Keratinocyte (primary cell): ENCODE results near the gene GPR183. TPM values are rescaled to one million over a fixed set of nuclear protein-coding genes. Genes with fewer than 3 reads are reported as not detected.
A peak's percentile ranks its signal among the peaks of the same experiment; 100 is the strongest.

Source experiments
- DNase-seq: peaks from one replicate; pipeline ENCODE4 v3.0.0-alpha.2; 2011; ENCODE audit warnings: low read depth, missing footprints, low spot score
- FAIRE-seq: peaks from 2 replicates; lab custom pipeline; 2011; peaks lifted over from hg19 to GRCh38; lab: Jason Lieb, UNC
- H2AFZ ChIP-seq: 2 replicates; pipeline ENCODE4 v1.6.0; 2012; ENCODE audit warnings: low read length, control low read depth, inconsistent platforms; ENCODE audit not compliant: control insufficient read depth
- H3K27ac ChIP-seq: 2 replicates; pipeline ENCODE4 v1.5.1; 2011; ENCODE audit warnings: low read length; ENCODE audit not compliant: control insufficient read depth, insufficient read depth
- H3K27me3 ChIP-seq: 3 replicates; pipeline ENCODE4 v1.6.0; 2011; ENCODE audit warnings: low read length; ENCODE audit not compliant: control insufficient read depth, insufficient read depth; ENCODE audit errors: extremely low read depth
- H3K36me3 ChIP-seq, 2 experiments: 2 replicates in 1 of 2; 3 replicates in 1 of 2; pipeline ENCODE4 v1.5.1; 2011; ENCODE audit warnings: low read length in 2 of 2, mild to moderate bottlenecking in 1 of 2; ENCODE audit not compliant: control insufficient read depth in 2 of 2, insufficient read depth in 2 of 2; ENCODE audit errors: extremely low read depth in 1 of 2
- H3K4me1 ChIP-seq: 3 replicates; pipeline ENCODE4 v1.5.1; 2011; ENCODE audit warnings: low read length; ENCODE audit not compliant: control insufficient read depth, insufficient read depth; ENCODE audit errors: extremely low read depth
- H3K4me2 ChIP-seq: 3 replicates; pipeline ENCODE4 v1.6.0; 2011; ENCODE audit warnings: low read depth, low read length; ENCODE audit not compliant: control insufficient read depth, insufficient read depth; ENCODE audit errors: extremely low read depth
- H3K4me3 ChIP-seq, 3 experiments: fragments of 200-600 bp in 1 of 3; sonication (generic) in 1 of 3; 2 replicates in 2 of 3; 3 replicates in 1 of 3; pipeline ENCODE4 v1.5.1; 2011 to 2016; ENCODE audit warnings: low read length in 3 of 3, mild to moderate bottlenecking in 3 of 3, control low read depth in 2 of 3, inconsistent platforms in 1 of 3, low read depth in 1 of 3, mixed read lengths in 1 of 3, mixed run types in 1 of 3, moderate library complexity in 1 of 3; ENCODE audit not compliant: control insufficient read depth in 2 of 3, insufficient read depth in 2 of 3; ENCODE audit errors: extremely low read depth in 1 of 3
- H3K79me2 ChIP-seq: 2 replicates; pipeline ENCODE4 v1.6.0; 2012; ENCODE audit warnings: low read length; ENCODE audit not compliant: control insufficient read depth, insufficient read depth
- H3K9ac ChIP-seq: 3 replicates; pipeline ENCODE4 v1.6.0; 2011; ENCODE audit warnings: low read length; ENCODE audit not compliant: control insufficient read depth, insufficient read depth; ENCODE audit errors: extremely low read depth
- H3K9me1 ChIP-seq: 3 replicates; pipeline ENCODE4 v1.6.0; 2011; ENCODE audit warnings: low read length; ENCODE audit not compliant: control insufficient read depth, insufficient read depth; ENCODE audit errors: extremely low read depth
- H3K9me3 ChIP-seq: 2 replicates; pipeline ENCODE4 v1.5.1; 2012; ENCODE audit warnings: low read depth, low read length; ENCODE audit not compliant: control insufficient read depth
- H4K20me1 ChIP-seq: 3 replicates; pipeline ENCODE4 v1.6.0; 2011; ENCODE audit warnings: low read length; ENCODE audit not compliant: control insufficient read depth, insufficient read depth; ENCODE audit errors: extremely low read depth
- EZH2 ChIP-seq: IDR thresholded peaks from one replicate; pipeline ENCODE4 v1.6.1; 2012; ENCODE audit warnings: inconsistent platforms, mild to moderate bottlenecking, low read length, moderate library complexity
- dilution Hi-C: fragments of 300-500 bp; cut with MboI; formaldehyde crosslinking; loops from one replicate; pipeline ENCODE4 v1.7.0; 2020; ENCODE audit warnings: low sequenced_read_pairs; ENCODE audit not compliant: extremely low pct_ligation_motif_present
- polyA minus RNA-seq, 3 experiments: library from RNA; depleted of rRNA, polyadenylated mRNA; stranded (reverse); fragments of >200 nt; gene quantifications; 1 replicate in 1 of 3; 2 replicates in 1 of 3; 3 replicates in 1 of 3; pipeline ENCODE4 v1.2.3, GENCODE V29; 2011
- polyA plus RNA-seq, 5 experiments: library from polyadenylated mRNA; depleted of rRNA in 3 of 5; stranded (reverse) in 3 of 5; stranded (forward) in 1 of 5; unstranded in 1 of 5; fragments of >200 nt; gene quantifications; 1 replicate in 1 of 5; 2 replicates in 3 of 5; 3 replicates in 1 of 5; pipeline versions ENCODE4 v1.2.1 to v1.2.3, GENCODE V29; 2011 to 2012; ENCODE audit warnings: missing spikeins in 2 of 5, low read depth in 1 of 5, low replicate concordance in 1 of 5
- TF ChIP-seq, protein P1 (sequence below), 3 experiments: IDR thresholded peaks in 1 of 3; conservative IDR thresholded peaks in 1 of 3; optimal IDR thresholded peaks in 1 of 3; 2 replicates in 2 of 3; 3 replicates in 1 of 3; pipeline versions ENCODE3 to v1.5.1; 2011; ENCODE audit warnings: low read length in 3 of 3, mild to moderate bottlenecking in 3 of 3, moderate library complexity in 2 of 3, control low read depth in 1 of 3, inconsistent platforms in 1 of 3; ENCODE audit not compliant: insufficient read depth in 2 of 3; ENCODE audit errors: extremely low read depth in 1 of 3

Gene GPR183, protein sequence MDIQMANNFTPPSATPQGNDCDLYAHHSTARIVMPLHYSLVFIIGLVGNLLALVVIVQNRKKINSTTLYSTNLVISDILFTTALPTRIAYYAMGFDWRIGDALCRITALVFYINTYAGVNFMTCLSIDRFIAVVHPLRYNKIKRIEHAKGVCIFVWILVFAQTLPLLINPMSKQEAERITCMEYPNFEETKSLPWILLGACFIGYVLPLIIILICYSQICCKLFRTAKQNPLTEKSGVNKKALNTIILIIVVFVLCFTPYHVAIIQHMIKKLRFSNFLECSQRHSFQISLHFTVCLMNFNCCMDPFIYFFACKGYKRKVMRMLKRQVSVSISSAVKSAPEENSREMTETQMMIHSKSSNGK
- polyA plus RNA-seq: 0.10 TPM in 1 of 3 replicates, not detected in the others
- polyA plus RNA-seq (2011; ENCODE audit: low read depth): not detected
- polyA plus RNA-seq (2011; cell fraction: cytosol; rRNA removed): not detected in 2 replicates
- polyA plus RNA-seq (2011; cell fraction: nucleus; rRNA removed): not detected in 2 replicates
- 0.42 TPM in 1 of 2 replicates, not detected in the other for polyA plus RNA-seq (2012; ENCODE audit: low replicate concordance)
- not detected in 3 replicates for polyA minus RNA-seq
- polyA minus RNA-seq (2011; cell fraction: cytosol; rRNA and poly(A)+ RNA removed): not detected
- not detected in 2 replicates for polyA minus RNA-seq (2011; cell fraction: nucleus; rRNA and poly(A)+ RNA removed)

DNA sequence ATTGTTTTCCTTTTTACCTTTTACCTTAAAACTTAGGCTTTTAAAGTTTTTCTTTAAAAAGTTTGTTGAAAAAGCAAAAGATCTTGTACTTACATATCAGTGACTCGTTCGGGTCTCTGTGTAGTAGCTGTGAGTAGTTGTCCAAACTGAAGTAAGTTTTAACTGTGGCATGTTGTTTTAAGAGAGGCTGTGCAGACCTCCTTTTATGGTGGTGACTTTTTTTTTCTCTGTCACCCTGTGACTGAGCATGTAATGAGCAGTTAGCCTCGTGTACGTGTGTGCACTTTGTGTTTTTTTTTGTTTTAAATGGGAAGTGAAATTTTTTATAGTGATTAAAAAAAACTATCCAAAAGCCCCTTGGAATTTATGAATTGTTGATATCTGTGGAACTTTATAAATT lies at the start of gene GPR183:
TSS of gene GPR183 (minus strand) at position 153 of the 400 bp plus-strand sequence. CDS start 11,254 bp downstream, outside the sequence.
- H3K9ac ChIP-seq: no peak within 1 kb of the TSS
- H3K27ac ChIP-seq: peak within 1 kb of the TSS; percentile 51
- H3K4me3 ChIP-seq: no peak within 1 kb of the TSS

DNA sequence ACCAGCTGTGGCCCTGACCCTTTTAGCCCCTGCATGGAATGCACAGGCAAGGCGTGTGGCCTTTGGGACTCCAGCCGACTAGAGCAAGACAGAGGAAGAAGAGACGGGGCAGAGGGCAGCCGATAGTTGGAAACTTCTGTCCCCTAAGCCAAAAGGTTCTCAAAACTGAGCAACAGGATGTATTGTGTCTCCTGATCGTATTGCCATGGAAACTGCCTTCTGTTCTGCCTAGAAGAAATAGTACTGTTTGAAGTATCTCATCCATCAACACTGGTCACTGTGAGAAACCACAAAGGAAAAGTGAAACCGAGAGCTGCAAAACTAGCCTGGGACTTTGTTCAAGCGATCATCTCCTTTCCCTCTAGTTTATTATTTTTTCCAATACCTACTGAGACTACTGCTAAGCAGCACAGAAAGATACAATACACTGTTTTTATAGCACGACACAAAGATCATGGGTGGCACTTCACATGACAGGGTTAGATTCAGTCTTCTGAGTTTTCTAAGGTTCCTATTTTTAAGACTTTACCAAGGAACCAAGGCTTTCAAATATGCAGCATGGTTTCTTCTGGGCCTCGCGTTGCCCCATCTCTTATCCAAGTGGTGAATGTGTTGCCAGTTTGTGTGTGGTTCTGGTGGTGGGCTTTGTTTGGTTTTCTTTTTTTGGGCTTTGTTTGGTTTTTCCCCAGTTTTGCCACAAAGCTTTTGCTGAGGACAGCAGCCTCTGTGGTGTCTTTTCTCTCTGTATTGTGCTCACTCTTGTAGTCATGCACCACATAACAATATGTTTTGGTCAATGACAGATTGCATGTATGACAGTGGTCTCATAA lies 49.3 kb upstream of the GPR183 start:
- Histone ChIP-seq H3K27me3 (no peaks in the 10 kb centered on the region), H4K20me1 (peaks cover 7% of the 10 kb centered on the region), H3K4me1 (peaks cover 10% of the 10 kb centered on the region), H3K27ac (no peak overlapping the region), H3K4me2 (no peak overlapping the region), H3K9ac (no peak overlapping the region), H3K4me3 (no peak overlapping the region), H3K36me3 (peaks cover 17 to 26% of the 10 kb centered on the region in 2 experiments), H2AFZ (no peak overlapping the region), H3K9me1 (no peaks in the 10 kb centered on the region), H3K9me3 (no peaks in the 10 kb centered on the region), H3K79me2 (no peaks in the 10 kb centered on the region)
- FAIRE-seq (no peak), DNase-seq (no peak)
- TF ChIP-seq EZH2: no peak
- TF ChIP-seq, protein P1, sequence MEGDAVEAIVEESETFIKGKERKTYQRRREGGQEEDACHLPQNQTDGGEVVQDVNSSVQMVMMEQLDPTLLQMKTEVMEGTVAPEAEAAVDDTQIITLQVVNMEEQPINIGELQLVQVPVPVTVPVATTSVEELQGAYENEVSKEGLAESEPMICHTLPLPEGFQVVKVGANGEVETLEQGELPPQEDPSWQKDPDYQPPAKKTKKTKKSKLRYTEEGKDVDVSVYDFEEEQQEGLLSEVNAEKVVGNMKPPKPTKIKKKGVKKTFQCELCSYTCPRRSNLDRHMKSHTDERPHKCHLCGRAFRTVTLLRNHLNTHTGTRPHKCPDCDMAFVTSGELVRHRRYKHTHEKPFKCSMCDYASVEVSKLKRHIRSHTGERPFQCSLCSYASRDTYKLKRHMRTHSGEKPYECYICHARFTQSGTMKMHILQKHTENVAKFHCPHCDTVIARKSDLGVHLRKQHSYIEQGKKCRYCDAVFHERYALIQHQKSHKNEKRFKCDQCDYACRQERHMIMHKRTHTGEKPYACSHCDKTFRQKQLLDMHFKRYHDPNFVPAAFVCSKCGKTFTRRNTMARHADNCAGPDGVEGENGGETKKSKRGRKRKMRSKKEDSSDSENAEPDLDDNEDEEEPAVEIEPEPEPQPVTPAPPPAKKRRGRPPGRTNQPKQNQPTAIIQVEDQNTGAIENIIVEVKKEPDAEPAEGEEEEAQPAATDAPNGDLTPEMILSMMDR (optimal IDR thresholded peaks at IDR 0.05 in 1 of 3, IDR thresholded peaks at IDR 0.05 in 1 of 3, conservative IDR thresholded peaks at IDR 0.05 in 1 of 3; ENCODE audit: extremely low read depth in 1 of 3, insufficient read depth in 2 of 3, low read length in 3 of 3): no peak
- dilution Hi-C loops: no loop called here

More for the DNA sequence above, at the start of gene GPR183:
- Histone ChIP-seq H3K79me2 (peaks cover 2% of the 10 kb centered on the region), H2AFZ (no peak within 1 kb of the TSS), H3K9me3 (no peaks in the 10 kb centered on the region), H3K4me2 (no peak within 1 kb of the TSS), H3K9me1 (no peaks in the 10 kb centered on the region), H4K20me1 (no peaks in the 10 kb centered on the region), H3K27me3 (no peaks in the 10 kb centered on the region), H3K4me1 (peaks cover 7% of the 10 kb centered on the region), H3K36me3 (peaks cover 0 to 2% of the 10 kb centered on the region in 2 experiments)
- FAIRE-seq (no peak), DNase-seq (no peak)
- no peak for TF ChIP-seq EZH2
- TF ChIP-seq, protein P1 (optimal IDR thresholded peaks at IDR 0.05 in 1 of 3, IDR thresholded peaks at IDR 0.05 in 1 of 3, conservative IDR thresholded peaks at IDR 0.05 in 1 of 3; ENCODE audit: extremely low read depth in 1 of 3, insufficient read depth in 2 of 3, low read length in 3 of 3): no peak
- dilution Hi-C loops: no loop called here
